Measurements from ENCODE around the gene FDX1.
A peak's percentile ranks its signal among the peaks of the same experiment; 100 is the strongest.
"Not testable (repeated sequence)": the region's sequence is repeated elsewhere in the genome, so short reads cannot be mapped to it uniquely, and the experiment has no call there.

Gene FDX1, protein sequence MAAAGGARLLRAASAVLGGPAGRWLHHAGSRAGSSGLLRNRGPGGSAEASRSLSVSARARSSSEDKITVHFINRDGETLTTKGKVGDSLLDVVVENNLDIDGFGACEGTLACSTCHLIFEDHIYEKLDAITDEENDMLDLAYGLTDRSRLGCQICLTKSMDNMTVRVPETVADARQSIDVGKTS

DNA sequence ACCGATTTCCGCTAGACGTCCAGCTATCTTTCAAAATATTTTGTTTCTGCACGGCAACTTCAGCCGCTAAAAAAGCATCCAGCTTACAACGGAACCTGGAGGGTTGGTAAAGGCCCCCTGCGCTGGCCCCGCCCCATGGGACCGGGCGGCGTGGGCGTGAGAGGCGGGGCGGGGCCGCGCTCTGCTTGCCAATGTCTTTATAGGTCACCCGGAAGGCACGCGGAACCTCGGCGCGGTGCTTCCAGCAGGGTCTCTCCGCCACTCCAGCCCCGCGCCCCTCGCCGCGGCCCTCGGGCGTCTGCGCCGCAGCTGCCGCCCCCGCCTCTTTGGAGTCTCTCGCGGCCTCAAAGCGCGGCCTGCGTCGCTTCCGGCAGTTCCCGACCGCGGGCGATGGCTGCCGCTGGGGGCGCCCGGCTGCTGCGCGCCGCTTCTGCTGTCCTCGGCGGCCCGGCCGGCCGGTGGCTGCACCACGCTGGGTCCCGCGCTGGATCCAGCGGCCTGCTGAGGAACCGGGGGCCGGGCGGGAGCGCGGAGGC is at the start of gene FDX1:
Gene FDX1 (plus strand): TSS at position 218 of the 536 bp plus-strand sequence. CDS start 173 bp downstream, at position 391.
- Histone ChIP-seq H3K36me3 (replicated peaks) (no peaks in the 10 kb centered on the region), H3K4me1 (peaks cover 18% of the 10 kb centered on the region), H3K9me3 (no peaks in the 10 kb centered on the region), H3K4me3 (peak within 1 kb of the TSS; percentile 61), H3K27me3 (ENCODE audit: low read depth) (no peaks in the 10 kb centered on the region)
- in situ Hi-C loops (cut with MboI; ENCODE audit: low sequenced_read_pairs): loop anchor here (10.0 kb wide), 1 partner anchor 225 kb away; no protein-coding TSS in a partner anchor
- peak; percentile 89 to 90 for DNase-seq (ENCODE audit: low spot score in 2 of 2)

DNA sequence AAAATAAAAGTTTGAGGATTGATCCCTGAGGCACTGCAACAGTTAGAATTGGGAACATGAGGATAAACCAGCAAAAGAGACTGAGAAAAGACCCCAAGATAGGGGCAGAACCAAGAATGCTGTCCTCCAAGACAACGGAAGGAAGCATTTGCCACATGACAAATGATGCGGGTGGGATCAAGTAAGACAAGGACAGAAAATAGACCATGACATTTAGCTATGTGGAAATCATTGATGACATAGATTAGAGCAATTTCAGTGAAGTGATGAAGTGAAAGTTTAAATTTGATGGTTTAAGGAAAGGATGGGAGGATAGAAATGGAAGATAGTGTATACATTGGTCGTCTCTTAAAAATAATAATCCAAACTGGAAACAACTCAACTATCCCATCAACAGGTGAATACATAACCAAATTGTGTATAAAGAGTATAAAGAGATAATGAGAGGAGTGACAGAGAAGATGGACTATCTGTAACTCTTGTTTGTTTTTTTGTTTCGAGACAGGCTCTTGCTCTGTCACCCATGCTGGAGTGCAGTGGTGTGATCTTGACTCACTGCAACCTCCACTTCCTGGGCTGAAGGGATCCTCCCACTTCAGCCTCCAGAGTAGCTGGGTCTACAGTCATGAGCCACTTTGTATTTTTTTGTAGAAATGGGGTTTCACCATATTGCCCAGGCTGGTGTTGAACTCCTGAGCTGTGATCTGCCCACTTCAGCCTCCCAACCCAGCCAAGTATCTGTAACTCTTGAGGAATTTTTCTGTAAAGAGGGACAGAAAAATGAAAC is 48.7 kb upstream of the FDX1 start:
- no peaks in the 10 kb centered on the region for H3K27me3 ChIP-seq (ENCODE audit: low read depth)
- no peak overlapping the region for H3K4me3 ChIP-seq
- no peaks in the 10 kb centered on the region for H3K36me3 ChIP-seq (replicated peaks)
- peaks cover 4% of the 10 kb centered on the region for H3K4me1 ChIP-seq
- H3K9me3 ChIP-seq: no peaks in the 10 kb centered on the region
- in situ Hi-C loops (cut with MboI; ENCODE audit: low sequenced_read_pairs): no loop called here
- no peak for DNase-seq (ENCODE audit: low spot score in 2 of 2)

DNA sequence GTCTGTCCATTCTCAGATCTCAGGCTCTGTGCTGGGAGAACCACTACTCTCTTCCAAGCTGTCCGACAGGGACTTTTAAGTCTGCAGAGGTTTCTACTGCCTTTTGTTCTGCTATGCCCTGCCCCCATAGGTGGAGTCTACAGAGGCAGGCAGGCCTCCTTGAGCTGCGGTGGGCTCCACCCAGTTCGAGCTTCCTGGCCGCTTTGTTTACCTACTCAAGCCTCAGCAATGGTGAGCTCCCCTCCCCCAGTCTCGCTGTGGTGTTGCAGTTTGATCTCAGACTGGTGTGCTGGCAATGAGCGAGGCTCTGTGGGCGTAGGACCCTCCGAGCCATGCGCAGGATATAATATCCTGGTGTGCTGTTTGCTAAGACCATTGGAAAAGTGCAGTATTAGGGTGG is 41.5 kb upstream of the FDX1 start:
- not testable (repeated sequence) for DNase-seq (ENCODE audit: low spot score in 2 of 2); H3K36me3 ChIP-seq (replicated peaks); H3K27me3 ChIP-seq (ENCODE audit: low read depth)

DNA sequence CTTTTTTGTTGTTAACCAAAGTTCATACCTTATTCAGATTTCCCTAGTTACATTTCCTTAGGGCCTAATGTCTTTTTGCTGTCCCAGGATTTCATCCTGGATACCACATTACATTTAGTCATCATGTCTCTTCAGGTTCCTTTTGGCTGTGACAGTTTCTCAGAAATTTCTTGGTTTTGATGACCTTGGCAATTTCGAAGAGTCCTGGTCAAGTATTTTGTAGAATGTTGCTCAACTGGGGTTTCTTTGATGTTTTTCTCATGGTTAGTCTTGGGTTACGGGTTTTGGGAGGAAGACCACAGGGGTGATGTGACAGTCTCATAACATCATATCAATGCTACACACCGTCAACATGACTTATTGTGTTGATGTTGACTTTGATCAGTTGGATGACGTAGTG is 39.8 kb upstream of the FDX1 start:
- in situ Hi-C loops (cut with MboI; ENCODE audit: low sequenced_read_pairs): no loop called here
- no peaks in the 10 kb centered on the region for H3K27me3 ChIP-seq (ENCODE audit: low read depth)
- H3K4me1 ChIP-seq: no peaks in the 10 kb centered on the region
- no peaks in the 10 kb centered on the region for H3K9me3 ChIP-seq
- no peak overlapping the region for H3K4me3 ChIP-seq
- no peaks in the 10 kb centered on the region for H3K36me3 ChIP-seq (replicated peaks)
- no peak for DNase-seq (ENCODE audit: low spot score in 2 of 2)

More for the DNA sequence above, 41.5 kb upstream of the FDX1 start:
- H3K4me1 ChIP-seq; H3K4me3 ChIP-seq; H3K9me3 ChIP-seq; in situ Hi-C loops (cut with MboI; ENCODE audit: low sequenced_read_pairs): not testable (repeated sequence)

DNA sequence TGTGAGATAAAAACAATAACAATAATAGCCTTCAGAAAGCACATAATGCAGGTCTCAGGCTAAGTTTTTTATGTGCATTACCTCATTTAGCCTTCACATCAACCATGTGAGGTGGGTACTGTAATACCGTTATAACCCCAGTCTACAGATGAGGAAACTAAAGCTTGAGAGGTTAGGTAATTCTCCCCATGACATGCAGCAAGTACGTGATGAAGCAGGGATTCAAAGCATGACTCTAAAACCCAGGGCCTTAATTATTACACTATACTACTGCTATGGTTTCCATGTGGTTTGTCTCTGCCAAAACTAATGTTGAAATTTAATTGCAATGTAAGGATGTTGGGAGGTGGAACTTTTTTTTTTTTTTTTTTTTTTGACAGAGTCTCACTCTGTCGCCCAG is 37.7 kb upstream of the FDX1 start:
- Histone ChIP-seq H3K4me1 (no peaks in the 10 kb centered on the region), H3K4me3 (no peak overlapping the region), H3K27me3 (ENCODE audit: low read depth) (no peaks in the 10 kb centered on the region), H3K36me3 (replicated peaks) (no peaks in the 10 kb centered on the region), H3K9me3 (no peaks in the 10 kb centered on the region; the same call in 1 of the 2 replicates)
- in situ Hi-C loops (cut with MboI; ENCODE audit: low sequenced_read_pairs): no loop called here
- no peak for DNase-seq (ENCODE audit: low spot score in 2 of 2)

DNA sequence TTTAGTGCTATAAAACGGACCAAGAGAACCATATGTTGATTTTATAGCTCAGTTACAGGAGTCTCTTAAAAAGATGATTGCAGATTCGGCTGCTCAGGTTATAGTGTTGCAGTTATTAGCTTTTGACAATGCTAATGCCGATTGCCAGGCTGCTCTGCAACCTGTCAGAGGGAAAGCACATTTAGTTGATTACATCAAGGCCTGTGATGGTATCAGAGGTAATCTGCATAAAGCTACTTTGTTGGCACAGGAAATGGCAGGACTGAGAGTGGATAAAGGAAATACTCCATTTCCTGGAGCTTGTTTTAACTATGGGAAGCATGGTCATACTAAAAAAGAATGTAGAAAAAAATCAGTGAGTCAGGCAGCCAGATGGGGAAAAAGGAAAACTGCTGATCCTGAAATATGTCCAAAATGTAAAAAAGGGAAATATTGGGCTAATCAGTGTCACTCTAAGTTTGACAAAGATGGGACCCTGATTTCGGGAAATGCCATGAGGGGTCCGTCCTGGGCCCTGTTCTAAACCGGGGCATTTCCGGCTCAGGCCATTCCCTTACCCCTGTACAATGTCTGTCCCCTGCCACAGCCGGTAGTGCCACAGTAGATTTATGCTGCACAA is 32.0 kb upstream of the FDX1 start:
- H3K36me3 ChIP-seq (replicated peaks); H3K27me3 ChIP-seq (ENCODE audit: low read depth); H3K4me1 ChIP-seq; in situ Hi-C loops (cut with MboI; ENCODE audit: low sequenced_read_pairs); H3K4me3 ChIP-seq; H3K9me3 ChIP-seq; DNase-seq (ENCODE audit: low spot score in 2 of 2): not testable (repeated sequence)

DNA sequence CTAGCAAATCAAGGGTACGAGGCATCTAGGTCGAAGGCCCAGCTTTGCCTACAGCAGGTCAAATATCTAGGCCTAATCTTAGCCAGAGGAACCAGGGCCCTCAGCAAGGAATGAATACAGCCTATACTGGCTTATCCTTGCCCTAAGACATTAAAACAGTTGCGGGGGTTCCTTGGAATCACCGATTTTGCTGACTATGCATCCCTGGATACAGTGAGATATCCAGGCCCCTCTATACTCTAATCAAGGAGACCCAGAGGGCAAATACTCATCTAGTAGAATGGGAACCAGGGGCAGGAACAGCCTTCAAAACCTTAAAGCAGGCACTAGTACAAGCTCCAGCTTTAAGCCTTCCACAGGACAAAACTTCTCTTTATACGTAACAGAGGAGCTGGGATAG is 26.2 kb upstream of the FDX1 start:
- H3K4me3 ChIP-seq; in situ Hi-C loops (cut with MboI; ENCODE audit: low sequenced_read_pairs): not testable (repeated sequence)

DNA sequence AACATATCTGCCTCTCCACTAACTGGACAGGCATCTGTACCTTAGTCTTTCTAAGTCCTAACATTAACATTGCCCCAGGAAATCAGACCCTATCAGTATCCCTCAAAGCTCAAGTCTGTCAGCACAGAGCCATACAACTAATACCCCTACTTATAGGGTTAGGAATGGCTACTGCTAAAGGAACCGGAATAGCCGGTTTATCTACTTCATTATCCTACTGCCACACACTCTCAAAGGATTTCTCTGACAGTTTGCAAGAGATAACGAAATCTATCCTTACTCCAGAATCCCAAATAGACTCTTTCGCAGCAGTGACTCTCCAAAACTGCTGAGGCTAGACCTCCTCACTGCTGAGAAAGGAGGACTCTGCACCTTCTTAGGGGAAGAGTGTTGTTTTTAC is 24.1 kb upstream of the FDX1 start:
- H3K9me3 ChIP-seq; H3K36me3 ChIP-seq (replicated peaks); in situ Hi-C loops (cut with MboI; ENCODE audit: low sequenced_read_pairs); H3K27me3 ChIP-seq (ENCODE audit: low read depth); DNase-seq (ENCODE audit: low spot score in 2 of 2); H3K4me1 ChIP-seq; H3K4me3 ChIP-seq: not testable (repeated sequence)

More for the DNA sequence above, 26.2 kb upstream of the FDX1 start:
- H3K36me3 ChIP-seq (replicated peaks); H3K4me1 ChIP-seq; DNase-seq (ENCODE audit: low spot score in 2 of 2); H3K27me3 ChIP-seq (ENCODE audit: low read depth); H3K9me3 ChIP-seq: not testable (repeated sequence)

DNA sequence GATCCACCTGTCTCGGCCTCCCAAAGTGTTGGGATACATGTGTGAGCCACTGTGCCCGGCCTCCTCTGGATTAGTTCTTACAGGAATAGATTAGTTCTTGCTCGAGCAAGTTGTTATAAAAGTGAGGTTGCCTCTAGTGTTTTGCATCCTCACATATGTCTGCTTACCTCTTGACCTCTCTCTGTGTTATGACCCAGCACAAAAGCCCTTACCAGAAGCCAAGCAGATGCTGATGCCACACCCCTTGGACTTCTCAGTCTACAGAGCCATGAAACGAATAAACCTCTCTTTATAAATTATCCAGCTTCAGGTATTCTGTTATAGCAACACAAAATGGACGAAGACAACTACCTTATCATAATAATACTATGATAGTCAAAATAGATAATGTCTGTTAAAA is 22.4 kb upstream of the FDX1 start:
- Histone ChIP-seq H3K36me3 (replicated peaks) (no peaks in the 10 kb centered on the region), H3K4me3 (no peak overlapping the region), H3K9me3 (no peaks in the 10 kb centered on the region; the same call in 1 of the 2 replicates), H3K27me3 (ENCODE audit: low read depth) (0 out of 2 replicates have a peak, but pooled peaks cover 3% of the 10 kb centered on the region), H3K4me1 (no peaks in the 10 kb centered on the region)
- in situ Hi-C loops (cut with MboI; ENCODE audit: low sequenced_read_pairs): no loop called here
- no peak for DNase-seq (ENCODE audit: low spot score in 2 of 2)

DNA sequence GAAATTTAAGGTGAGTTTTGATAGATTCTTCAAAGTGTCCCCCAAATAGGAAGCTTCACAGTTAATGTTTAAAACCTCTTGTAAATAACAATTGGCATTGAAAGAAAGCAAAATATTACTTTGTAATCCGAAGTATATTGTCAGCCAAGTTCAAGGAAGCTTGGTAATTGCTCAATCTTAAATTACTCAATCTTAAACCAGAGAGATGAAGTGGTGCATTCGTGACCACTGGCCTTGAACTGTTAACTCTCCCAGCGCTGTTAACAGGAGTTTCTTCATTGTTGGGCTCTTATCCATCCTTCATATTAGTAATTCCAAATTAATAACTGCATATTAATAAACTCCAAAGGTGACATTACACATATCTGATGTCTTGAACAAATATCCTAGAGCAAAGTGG is 20.6 kb upstream of the FDX1 start:
- no peaks in the 10 kb centered on the region for H3K4me1 ChIP-seq
- no peak for DNase-seq (ENCODE audit: low spot score in 2 of 2)
- no peak overlapping the region for H3K4me3 ChIP-seq
- in situ Hi-C loops (cut with MboI; ENCODE audit: low sequenced_read_pairs): no loop called here
- H3K9me3 ChIP-seq: no peaks in the 10 kb centered on the region; the same call in 1 of the 2 replicates
- H3K27me3 ChIP-seq (ENCODE audit: low read depth): 0 out of 2 replicates have a peak, but pooled peaks cover 3% of the 10 kb centered on the region
- no peaks in the 10 kb centered on the region for H3K36me3 ChIP-seq (replicated peaks)

DNA sequence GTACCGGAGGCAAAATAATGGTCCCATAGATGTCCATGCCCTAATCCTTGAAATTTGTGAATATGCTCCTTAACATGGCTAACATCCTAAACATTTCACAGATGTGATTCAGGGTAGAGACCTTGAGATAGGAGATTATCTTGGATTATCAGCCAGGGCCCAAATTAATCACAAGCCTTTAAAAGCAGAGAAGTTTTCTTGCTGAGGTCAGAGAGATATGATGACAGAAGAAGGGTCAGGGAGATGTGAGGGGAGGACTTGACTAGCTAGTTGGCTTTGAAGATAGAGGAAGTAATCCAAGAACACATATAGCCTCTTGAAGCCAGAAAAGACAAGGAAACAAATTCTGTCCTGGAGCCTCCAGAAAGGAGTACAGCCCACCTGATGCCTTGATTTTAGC is 19.1 kb upstream of the FDX1 start:
- in situ Hi-C loops (cut with MboI; ENCODE audit: low sequenced_read_pairs): no loop called here
- Histone ChIP-seq H3K27me3 (ENCODE audit: low read depth) (0 out of 2 replicates have a peak, but pooled peaks cover 3% of the 10 kb centered on the region), H3K4me1 (no peaks in the 10 kb centered on the region), H3K4me3 (no peak overlapping the region), H3K9me3 (no peaks in the 10 kb centered on the region; the same call in 1 of the 2 replicates), H3K36me3 (replicated peaks) (no peaks in the 10 kb centered on the region)
- no peak for DNase-seq (ENCODE audit: low spot score in 2 of 2)

DNA sequence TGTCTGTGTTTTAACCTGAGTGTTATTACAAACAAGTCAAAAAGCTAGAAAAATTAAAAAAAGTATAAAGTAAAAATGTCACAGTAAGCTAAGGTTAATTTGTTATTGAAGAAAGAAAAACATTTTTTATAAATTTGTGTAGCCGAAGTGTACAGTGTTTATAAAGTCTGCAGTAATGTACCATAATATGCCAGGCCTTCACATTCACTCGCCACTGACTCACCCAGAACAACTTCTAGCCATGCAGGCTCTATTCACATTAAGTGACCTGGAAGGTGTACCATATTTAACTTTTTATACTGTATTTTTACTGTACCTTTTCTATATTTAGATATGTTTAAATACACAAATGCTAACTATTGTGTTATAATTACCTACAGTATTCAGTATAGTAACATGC is 14.7 kb upstream of the FDX1 start:
- Histone ChIP-seq H3K9me3 (no peaks in the 10 kb centered on the region; the same call in 1 of the 2 replicates), H3K4me3 (no peak overlapping the region), H3K27me3 (ENCODE audit: low read depth) (no peaks in the 10 kb centered on the region), H3K4me1 (no peaks in the 10 kb centered on the region), H3K36me3 (replicated peaks) (no peaks in the 10 kb centered on the region)
- no peak for DNase-seq (ENCODE audit: low spot score in 2 of 2)
- in situ Hi-C loops (cut with MboI; ENCODE audit: low sequenced_read_pairs): no loop called here

DNA sequence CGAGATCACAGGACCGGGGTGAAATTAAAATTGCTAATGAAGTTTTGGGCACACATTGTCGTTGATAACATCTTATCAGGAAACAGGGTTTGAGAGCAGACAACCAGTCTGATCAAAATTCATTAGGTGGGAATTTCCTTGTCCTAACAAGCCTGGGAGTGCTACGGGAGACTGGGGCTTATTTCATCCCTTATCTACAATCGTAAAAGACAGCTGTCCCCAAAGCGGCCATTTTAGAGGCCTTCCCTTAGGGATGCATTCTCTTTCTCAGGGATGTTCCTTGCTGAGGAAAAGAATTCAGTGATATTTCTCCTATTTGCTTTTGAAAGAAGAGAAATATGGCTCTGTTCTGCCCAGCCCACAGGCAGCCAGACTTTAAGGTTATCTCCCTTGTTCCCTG is 8.1 kb upstream of the FDX1 start:
- H3K9me3 ChIP-seq; H3K36me3 ChIP-seq (replicated peaks); in situ Hi-C loops (cut with MboI; ENCODE audit: low sequenced_read_pairs); H3K4me3 ChIP-seq; H3K27me3 ChIP-seq (ENCODE audit: low read depth); DNase-seq (ENCODE audit: low spot score in 2 of 2); H3K4me1 ChIP-seq: not testable (repeated sequence)
